GM19452 (cell line): Measurements from ENCODE around the gene RNU1-1.
"Not testable (repeated sequence)": the region's sequence is repeated elsewhere in the genome, so short reads cannot be mapped to it uniquely, and the experiment has no call there.

Experiments used
- ATAC-seq: cut with Tn5 transposase; IDR thresholded peaks from one replicate; pipeline ENCODE4 v1.9.1; 2021; ENCODE audit not compliant: unreplicated experiment

The RNU1-1 gene

DNA sequence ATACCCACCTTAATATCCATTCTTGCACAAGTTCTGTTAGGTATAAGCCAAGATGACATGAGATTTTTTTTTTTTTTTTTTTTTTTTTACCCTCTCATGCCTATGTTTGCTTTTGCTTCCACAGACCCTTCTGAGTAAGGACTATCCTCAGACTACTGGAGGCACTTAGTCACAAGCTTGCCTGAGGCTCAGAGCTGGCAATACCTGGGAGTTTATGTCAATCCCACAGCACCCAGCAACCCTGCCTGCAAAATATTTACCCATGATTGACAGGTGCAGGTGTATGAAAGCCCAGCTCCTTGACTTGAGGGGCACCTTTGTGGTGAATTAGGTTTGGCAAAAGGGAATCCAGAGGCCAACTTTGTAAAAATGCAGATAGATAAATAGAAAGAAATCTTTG lies 11.7 kb upstream of the RNU1-1 start:
- not testable (repeated sequence) for ATAC-seq

DNA sequence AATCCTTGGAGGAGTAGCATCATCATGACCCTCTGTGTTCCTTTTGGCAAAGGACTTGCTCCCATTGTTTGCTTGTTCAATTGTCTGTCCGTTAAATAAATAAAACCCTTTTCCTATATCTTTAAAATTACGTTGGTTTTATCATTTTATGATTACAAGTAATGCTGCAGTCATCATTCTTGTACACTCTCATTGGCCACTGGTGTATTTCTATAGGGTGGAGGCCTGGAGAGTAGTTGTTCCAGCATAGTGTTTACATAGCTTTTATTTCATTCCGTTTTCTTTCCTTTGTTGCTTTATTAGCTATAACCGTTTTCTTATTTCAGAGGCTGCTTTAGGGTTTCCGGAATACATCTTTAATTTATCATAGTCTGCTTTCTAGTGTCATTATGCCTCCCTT lies 7.6 kb upstream of the RNU1-1 start:
- ATAC-seq, result not testable (repeated sequence)

DNA sequence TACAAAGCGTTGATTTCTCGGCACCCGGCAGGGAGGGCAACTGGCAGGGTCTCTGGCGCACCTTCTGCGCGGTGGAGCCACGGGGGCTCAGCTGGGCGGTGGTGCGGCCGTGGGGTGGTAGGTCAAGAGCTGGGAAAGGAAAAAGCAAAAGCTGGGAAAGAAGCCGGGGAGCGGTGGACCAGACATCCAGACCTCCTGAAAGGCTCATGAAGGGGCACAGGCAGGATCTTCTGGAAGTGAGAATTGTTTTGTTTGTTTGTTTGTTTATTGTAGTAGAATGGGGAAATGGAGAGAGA lies 7.2 kb upstream of the RNU1-1 start:
- ATAC-seq, result no peak

DNA sequence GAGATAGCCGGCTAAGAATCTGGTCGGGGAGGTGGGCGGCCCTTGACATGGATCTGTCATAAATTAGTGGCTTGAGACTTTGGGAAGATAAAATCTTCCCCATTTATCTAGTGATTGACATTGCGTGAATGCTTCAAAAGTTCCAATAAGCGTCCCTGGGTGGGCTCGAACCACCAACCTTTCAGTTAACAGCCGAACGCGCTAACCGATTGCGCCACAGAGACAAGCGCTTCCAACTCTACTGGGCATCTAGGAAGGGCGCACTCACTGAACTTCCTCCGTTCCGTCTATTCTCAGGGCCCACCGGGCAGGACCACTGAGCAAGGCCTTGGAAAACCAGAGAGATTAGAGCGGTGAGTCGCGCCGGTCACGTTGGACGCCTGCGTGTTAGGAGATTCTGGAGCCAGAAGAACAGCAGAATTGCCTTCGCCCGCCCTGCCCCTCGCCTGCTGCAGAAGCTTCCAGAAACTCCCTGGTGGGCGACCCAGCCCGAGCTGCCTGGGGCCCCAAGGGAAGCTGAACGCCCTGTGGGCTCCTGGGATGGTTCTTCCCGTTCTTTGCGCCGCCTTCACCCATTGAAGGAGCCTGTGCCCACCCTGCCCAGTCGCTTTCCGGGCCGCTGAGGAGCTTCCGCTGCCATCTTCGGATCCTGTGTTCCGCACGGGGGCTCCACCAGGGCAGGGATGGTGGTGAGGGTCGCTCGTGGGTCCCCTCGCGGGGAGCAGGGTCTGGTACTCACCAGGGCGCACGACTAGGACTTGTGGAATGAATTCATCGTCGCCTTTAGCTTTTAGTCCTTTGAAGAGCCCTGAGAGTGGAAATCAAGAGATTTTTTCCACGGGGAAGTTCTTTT lies 6.6 kb upstream of the RNU1-1 start:
- ATAC-seq, result not testable (repeated sequence)

DNA sequence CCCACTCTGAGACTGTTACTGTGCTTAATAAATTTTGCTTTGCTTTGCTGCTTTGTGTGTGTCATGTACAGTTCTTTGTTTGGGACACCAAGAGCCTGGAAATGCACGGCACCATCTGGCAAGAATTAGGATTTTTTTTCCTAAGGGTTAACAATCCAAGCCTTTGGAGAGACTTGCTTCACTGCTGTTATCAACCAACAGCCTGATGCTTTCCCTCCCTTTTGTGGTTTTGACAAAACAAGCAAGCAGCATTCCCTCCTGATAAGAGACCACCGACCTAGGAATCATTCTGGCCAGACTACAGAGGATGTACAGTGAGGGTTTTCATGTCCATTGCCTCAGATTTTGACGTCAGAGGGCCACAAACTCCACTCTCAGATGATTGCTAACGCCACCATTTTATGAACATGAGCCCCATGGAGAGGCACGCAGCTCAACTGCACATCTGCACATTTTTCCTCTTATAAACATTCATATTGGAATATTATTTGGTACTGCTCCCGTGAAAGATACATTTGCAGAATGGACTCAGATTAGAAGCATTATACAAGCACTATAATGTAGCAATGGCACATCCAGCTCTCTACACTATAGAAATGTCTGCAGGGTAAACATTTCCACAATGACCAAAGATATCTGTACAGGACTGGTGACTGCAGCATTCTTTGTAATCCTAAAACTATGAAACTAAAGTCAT lies 5.3 kb upstream of the RNU1-1 start:
- ATAC-seq, result not testable (repeated sequence)

DNA sequence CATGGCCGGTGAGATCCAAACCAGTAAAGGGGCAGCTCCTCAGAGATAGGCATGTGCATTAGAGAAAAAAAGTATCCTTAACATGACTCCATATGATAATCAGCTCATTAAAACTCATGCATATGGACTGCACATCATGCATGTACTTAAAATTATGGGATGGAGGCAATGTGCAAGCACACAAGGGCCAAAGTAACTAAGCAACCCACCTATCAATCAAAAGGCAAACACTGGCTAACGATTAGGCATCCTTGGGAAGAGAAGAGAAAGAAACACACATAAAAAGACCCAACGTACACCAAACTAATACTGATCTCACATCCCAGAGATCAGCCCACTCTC lies 4.8 kb upstream of the RNU1-1 start:
- ATAC-seq, result not testable (repeated sequence)

DNA sequence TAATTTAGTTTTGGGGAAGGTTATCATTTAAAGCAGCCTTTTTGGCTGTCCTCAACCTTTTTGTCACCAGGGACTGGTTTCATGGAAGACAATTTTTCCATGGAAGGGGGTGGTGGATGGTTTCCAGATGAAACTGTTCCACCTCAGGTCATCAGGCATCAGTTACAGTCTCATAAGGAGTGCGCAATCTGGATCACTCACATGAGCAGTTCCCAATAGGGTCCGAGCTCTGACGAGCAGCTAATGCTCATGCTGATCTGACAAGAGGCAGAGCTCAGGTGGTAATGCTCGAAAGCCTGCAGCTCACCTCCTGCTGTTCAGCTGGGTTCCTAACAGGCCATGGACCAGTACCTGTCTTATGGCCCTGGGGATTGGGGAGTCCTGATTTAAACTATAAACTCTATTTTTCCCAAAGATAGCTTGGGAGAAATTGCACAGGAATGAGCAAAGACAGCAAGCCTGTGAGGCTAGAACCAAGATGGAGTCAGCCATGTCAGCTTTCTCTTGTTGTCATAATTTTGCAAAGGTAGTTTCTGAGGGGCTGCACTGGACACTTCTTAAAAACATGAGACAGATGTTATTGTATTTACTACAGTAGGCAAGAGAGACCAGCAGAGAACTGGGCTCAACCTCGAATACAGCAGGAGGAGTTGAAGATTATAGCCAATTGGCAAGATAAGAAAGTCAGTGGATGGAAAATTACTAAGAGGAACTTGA lies 2.8 kb upstream of the RNU1-1 start:
- not testable (repeated sequence) for ATAC-seq

DNA sequence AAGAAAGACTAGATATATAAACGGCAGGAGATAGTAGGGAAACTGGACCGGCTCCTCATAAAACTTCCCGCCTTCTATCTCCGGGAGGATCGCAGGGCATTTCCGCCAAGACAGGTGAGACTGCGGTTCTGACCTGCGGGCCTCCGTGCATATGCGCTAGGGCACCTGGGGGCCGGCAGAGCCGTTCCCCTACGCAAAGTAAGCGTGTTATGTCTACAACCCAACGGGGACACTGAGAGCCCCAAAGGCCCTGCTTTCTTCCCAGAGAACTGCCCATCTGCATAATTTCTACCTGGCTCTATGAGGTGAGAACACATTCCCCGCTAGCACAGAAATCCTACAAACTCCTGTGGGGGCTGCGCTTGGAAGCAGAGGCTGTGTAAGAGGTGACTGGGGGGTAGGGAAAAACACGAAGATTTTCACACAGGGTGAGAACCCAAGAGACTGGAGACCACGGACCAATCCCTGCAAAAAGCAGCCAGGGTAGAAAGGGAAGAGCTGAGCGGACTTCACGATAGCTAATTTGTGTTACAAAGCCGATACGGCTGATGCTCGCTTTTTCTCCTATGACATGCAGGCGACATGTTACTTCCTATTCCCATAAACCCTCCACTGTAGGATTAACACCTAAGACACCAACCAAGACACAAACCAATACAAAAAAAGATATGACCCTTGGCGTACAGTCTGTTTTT lies 526 bp downstream of the RNU1-1 start:
- peak; percentile 95 for ATAC-seq

DNA sequence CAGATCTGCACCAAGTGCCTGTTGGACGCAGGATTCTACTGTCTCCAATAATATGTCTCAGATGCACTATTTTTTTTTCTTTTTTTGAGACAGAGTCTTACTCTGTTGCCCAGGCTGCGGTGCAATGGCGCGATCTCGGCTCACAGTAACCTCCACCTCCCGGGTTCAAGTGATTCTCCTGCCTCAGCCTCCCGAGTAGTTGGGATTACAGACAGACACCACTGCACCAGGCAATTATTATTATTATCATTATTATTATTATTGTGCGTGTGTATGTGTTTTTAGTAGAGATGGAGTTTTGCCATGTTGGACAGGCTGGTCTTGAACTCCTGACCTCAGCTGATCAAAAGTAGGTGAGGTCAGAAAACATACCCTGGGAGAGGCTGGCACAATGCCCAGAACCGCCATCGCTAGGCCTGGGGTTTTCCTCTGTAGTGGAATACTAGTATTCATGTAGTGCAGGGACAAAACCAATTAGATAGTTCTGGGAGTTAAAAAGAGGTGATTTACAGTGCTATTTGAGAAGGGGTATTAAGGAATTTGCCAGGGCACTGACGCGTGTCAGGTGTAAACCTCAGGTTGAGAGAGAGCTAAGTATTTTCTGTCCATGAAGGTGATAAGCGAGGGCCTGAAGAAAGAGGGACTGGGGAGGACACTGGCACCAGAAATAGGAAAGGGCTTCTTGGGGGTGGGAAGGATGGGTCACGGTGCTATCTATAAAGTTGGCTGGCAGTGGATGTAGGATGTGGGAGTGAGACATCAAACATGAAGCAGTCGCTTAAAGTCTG lies 1.3 kb downstream of the RNU1-1 start:
- not testable (repeated sequence) for ATAC-seq

DNA sequence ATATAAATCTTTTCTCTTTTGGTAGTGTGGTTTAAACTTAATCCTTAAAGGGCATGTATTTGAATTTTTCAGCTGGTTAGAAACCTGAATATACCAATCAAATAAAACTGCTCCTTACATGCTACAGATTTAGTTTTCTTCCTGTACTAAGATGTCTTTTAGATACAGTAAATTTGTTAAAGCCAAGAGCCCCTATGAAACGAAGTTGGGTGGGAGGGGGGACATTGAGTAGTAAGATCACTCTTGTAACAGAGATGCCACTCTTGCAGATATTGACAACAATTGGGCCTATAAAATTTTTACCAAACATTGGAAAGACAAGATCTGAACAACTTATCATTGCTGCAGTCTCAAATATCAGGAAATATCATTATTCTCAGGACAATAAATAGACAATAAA lies 2.2 kb downstream of the RNU1-1 start:
- ATAC-seq, result not testable (repeated sequence)

DNA sequence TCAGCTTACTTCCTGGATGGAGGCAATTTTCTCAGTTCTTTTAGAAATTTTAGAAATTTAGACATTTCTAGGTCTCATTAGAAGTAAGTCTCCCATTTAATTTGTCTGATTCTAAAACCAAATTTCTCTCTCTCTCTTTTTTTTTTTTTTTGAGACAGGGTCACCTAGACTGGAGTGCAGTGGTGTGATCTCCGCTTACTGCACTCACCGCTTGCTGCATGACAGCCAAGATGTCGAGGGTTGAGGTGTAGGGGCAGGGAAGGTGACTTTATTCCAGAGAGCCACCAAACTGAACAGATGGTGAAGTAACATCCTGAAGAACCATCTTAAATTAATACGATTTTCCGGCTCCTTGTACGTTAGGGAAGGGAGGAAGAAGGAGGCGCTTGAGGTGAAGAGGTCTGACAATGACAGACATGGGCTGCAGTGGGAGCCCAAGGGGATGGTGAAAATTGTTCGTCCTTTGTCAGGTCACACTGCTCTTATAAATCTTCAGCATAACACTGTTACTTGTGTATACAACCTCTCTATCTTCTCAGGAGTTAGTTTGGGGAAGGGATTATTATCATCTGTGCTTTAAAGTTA lies 5.1 kb downstream of the RNU1-1 start:
- not testable (repeated sequence) for ATAC-seq

DNA sequence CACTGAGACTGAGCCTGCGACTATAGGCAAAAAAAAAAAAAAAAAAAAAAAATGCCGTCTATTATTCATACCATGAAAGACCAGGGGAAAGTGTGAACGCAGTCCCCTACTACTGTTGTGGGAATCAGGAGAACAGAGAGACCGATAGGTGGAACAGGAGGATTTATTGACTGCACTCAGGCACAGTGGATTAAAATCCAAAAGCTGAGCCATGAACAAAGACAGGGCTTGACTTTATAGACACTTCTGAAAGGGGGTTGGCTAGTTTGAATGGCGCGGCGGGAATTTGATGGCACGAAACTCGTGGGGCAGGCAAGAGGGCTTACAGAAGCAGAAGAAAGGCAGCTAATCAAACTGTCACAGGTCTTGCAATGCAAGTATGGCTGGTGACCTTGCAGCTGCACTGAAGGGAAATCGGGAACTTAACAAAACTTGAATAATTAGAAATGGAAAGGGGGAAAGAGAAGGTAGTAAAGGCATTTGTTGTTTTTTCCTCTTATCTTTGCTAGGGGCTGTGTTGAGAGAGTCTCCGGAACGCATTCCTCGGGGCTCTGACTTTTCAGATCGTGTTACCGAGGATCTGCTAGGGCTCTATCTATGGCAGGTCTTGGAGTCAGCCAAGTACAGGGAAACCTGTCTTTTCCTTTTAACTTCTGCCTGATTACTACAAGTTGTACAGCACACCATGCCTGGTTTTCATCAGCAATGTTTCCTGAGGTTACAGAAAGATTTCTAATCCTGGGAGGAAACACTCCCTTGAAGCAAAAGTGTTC lies 7.5 kb downstream of the RNU1-1 start:
- ATAC-seq, result not testable (repeated sequence)

DNA sequence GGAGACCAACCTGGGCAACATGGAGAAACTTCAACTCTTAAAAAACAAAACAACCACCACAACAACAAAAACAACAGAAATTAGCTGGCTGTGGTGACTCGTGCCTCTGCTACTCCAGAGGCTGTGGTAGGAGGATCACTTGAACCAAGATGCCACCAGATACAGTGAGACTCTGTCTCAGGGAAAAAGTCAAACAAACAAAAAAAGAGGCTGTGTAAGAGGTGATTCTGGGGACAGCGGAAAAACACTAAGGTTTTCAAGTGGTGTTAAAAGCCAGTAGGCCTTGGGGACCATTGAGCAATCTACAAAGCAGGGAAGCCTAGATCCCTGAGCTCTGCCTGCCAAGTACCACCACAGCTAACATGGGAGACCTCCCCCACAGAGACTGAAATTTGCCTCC lies 8.2 kb downstream of the RNU1-1 start:
- ATAC-seq, result not testable (repeated sequence)

DNA sequence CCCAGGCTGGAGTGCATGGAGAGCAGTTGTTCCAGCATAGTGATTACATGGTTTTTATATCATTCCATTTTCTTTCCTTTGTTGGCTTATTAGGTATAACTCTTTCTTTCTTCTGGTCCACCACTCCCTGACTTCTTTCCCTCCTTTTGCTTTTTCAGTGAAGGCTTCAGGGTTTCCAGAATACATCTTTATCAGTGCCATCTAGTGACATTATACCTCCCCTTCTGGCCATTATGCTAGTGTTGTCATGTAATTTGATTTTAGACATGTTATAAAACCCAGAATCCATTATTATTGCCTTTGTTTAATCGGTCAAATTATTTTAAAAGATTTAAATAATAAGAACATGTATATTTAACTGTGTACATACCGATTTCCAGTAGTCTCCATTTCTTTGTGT lies 10.6 kb downstream of the RNU1-1 start:
- no peak for ATAC-seq

DNA sequence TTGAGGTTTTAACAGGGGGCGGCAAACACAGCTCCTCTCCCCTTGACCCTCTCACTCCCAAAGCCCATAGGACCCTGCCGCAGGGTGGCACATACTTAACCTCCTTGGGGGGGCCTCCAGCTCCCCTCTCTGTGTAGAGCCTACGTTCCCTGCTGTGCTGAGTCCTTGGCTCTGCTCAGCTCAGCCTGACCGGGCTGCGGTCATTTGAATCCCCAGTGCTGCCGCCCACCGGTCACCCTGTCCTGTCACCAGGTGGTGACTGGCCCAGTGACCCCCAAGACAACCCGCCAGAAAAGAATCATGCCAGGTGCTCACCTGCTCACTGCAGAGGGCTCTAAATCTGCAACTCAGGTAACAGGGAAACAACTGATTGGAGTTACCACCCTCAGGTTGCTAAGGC lies 12.6 kb downstream of the RNU1-1 start:
- not testable (repeated sequence) for ATAC-seq

DNA sequence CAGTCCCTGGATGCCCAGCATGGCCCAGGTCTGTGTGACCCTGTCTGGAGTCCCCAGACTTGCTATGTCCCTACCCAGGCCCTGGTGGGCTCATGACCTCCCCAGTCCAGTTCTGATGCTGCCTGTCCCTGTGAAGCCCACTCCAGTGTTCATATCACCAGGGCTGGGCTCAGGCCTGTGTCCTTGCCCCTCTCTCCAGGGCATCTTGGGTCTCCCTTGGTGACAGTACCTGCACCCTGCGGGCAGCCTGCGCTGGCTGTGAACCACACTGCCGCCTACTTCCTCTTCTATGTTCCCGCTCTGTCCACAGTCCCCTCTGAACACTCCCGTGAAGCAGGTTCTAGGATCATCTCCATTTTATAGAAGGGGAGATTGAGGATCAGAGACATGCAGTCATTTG lies 13.1 kb downstream of the RNU1-1 start:
- not testable (repeated sequence) for ATAC-seq

DNA sequence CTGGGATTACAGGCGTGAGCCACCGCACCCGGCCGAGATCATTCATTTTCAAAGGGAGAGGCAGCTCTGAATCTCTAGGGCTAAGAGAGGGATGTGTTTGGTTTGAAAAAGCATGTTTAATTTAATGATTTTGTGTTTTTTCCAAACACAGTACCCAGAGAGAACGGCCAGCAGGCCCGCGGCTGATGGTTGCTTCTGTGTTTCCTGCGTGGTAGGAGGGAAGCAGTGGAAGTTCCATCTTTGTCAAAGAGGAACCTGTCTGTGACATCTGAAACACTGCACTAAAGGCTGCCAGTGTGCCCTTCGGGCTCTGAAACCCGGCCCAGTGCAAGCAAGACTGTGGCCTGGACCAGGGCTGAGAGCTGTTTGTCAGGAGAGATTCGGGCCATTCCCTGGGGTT lies 13.6 kb downstream of the RNU1-1 start:
- ATAC-seq, result not testable (repeated sequence)

DNA sequence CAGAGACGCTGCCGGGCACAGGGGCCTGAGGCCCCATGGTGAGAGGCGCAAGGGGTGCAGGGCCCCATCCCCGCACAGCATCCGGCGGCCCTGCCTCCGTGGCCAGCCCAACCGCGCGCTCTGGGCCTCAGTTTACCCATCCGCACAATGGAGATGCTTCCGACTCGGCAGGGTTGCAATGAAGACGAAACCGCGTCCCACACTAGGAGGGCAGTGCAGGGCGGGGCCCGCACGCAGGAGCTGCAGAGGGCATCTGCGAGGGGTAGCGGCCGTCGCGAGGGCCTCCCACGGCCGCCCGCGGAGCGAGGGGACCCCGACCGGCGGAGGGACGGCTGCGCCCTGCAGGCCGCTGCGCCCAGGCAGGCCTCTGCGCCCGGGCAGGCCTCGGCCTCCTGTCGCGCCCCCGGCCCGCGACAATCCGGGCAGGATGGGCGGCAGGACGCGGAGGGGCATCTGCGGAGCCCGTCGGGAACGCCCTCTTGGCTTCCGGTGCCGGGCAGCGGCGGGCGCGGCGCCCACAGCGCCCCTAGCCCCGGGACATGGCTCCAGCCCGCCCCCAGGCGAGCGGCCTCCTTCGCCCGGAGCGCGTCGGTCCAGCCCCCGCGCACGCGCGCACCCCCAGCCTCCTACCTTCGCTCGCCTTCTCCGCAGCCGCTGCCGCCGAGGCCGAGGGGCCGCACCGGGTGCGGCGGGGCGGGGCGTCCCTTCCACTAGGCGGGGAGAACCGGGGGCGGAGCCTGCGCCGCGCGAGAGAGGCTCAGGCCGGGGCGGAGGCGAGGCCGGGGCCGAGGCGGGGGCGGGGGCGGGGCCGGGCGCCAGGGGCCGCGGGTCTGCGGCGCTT lies 15.3 kb downstream of the RNU1-1 start:
- ATAC-seq, result peak; percentile 84

DNA sequence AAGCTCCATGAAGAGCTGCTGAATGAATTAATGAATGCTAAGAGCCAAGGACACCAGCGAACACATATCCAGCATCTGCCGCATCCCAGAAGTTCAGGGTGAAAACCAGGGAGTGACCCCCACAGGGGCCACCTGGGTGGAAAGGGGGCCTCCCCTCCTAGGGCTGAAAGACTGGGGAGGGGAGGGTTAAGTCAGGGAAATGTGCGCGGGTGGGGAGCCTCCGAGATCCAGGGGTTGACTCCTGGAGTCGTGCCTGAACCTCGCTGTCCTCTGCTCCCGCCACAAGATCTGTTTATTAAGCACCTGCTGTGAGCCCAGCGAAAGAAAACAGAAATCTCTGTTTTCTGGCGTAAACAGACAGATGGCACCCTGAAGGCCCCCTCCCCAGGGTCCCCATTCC lies 16.0 kb downstream of the RNU1-1 start:
- not testable (repeated sequence) for ATAC-seq
